Germinal center (tissue), 1 donor: ENCODE measurements around the gene CHMP2A.
"Not testable (repeated sequence)": the region's sequence is repeated elsewhere in the genome, so short reads cannot be mapped to it uniquely, and the experiment has no call there.

Experiments used
- DNase-seq: peaks from one replicate; pipeline ENCODE4 v3.0.0; 2012; ENCODE audit warnings: mixed read lengths, low spot score

Gene CHMP2A

DNA sequence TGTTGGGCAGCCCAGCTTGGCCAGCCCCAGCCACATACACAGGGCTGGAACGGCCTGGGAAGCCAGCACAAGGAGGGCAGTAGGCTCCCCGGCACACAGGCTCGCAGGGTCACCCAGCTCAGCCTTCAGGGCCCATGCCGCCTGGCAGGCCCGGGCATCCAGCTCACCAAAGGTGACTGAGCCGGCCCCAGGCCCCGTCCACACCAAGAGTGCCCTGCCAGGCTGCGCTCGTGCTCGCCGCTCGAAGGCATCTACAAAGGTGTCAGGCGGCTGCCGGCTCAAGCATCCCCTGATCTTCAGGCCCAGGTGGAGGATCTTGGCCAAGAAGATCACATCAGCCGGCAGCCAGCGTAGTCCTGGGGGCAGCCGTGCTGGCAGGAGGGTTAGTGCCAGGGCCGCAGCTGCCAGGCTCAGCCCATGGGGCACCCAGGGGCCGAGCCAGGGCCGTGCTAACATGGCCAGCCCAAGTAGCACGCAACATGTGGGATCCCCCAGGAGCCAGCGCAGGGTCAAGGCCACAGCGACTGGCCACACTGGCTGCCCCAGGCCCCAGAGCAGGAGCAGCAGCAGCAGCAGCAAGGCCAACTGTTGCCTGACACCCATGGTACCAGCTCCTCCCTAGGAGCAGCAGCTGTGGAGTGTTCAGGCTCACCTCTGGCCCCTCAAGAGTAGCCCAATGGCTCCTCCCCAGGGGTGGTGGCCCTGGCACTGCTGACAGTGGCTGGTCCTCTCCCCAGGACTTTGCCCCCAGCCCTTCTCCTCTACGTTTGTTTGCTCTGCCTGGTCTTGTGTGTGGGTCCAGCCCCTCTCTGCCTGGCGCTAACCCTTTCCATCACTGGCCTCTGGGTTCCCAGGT is 43.3 kb downstream of the CHMP2A start, which contains the start of gene SLC27A5:
Gene SLC27A5, minus strand, starts transcription at position 640 of the 856 bp plus-strand sequence. Its CDS starts 37 bp downstream, at position 603.
- no peak for DNase-seq

DNA sequence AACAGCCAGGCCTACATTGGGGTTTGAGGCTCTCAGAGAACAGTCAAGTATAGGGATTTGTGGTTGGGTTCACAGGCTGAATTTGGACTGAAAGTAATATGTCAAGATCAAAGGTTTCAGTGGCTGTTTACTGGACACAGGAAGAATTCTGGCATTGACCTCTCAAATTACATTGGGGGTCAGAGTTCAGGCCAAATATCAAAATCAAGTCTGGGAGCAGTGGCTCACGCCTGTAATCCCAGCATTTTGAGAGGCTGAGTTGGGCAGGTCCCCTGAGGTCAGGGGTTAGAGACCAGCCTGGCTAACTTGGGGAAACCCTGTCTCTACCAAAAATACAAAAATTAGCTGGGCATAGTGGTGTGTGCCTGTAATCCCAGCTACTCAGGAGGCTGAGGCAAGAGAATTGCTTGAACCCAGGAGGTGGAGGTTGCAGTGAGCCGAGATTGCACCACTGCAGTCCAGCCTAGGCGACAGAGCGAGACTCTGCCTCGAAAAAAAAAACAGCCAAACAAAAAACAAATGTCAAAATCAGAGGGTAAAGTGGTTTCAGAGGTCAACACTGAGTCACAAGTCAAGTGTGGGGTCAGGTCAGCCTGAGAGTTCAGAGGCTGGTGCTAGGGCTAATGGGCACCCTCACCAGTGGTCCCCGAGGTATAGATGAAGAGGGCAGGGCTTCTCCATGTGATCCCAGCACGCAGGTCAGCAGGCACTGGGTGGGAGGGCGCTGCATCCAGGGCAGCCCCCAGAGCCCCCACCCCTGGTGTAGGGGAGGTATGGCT is 44.6 kb downstream of the CHMP2A start:
- no peak for DNase-seq

DNA sequence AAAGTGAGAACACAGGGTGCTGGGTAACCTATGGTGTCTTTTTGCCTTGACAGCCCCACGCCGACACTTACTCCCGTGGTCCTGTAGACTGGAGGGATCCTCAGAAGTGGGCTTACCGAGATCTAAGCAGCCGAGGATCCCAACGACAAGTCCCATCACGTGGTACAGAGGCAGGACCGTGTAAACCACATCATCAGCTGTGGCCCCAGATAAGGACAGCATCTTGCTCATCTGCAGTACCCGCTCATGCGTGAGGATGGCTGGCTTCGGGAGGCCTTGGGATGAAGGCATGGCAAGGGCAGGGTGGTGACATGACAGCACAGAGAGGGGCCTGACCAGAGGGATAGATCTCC is 45.2 kb downstream of the CHMP2A start:
- DNase-seq, result no peak

DNA sequence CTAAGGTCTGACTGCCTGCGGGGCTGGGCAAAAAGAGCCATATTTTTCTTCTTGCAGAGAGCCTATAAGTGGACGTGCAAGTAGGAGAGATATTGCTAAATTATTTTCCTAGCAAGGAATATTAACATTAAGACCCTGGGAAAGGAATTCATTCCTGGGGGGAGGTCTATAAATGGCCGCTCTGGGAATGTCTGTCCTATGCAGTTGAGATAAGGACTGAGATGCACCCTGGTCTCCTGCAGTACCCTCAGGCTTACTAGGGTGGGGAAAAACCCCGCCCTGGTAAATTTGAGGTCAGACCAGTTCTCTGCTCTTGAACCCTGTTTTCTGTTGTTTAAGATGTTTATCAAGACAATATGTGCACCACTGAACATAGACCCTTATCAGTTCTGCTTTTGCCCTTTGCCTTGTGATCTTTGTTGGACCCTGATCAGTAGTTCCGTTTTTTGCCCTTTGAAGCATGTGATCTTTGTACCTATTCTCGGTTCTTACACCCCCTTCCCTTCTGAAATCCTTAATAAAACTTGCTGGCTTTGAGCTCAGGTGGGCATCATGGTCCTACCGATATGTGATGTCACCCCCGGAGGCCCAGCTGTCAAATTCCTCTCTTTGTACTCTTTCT is 47.2 kb downstream of the CHMP2A start:
- DNase-seq, result not testable (repeated sequence)
